Posterior cingulate gyrus (tissue), 11 donors: ENCODE measurements around the gene USP34.
A peak's percentile ranks its signal among the peaks of the same experiment; 100 is the strongest.
"Not testable (repeated sequence)": the region's sequence is repeated elsewhere in the genome, so short reads cannot be mapped to it uniquely, and the experiment has no call there.

Experiments used
- DNase-seq, 10 donors: peaks; one replicate each; pipeline versions ENCODE4 v3.0.0 to v3.0.0-alpha.2; 2020 to 2021; ENCODE audit warnings: mixed read lengths in 3 of 10
- intact Hi-C: fragments of 100-400 bp; cut with DNase I; formaldehyde crosslinking; loops from one replicate; pipeline ENCODE4 v1.15.1; 2023

USP34 gene, protein sequence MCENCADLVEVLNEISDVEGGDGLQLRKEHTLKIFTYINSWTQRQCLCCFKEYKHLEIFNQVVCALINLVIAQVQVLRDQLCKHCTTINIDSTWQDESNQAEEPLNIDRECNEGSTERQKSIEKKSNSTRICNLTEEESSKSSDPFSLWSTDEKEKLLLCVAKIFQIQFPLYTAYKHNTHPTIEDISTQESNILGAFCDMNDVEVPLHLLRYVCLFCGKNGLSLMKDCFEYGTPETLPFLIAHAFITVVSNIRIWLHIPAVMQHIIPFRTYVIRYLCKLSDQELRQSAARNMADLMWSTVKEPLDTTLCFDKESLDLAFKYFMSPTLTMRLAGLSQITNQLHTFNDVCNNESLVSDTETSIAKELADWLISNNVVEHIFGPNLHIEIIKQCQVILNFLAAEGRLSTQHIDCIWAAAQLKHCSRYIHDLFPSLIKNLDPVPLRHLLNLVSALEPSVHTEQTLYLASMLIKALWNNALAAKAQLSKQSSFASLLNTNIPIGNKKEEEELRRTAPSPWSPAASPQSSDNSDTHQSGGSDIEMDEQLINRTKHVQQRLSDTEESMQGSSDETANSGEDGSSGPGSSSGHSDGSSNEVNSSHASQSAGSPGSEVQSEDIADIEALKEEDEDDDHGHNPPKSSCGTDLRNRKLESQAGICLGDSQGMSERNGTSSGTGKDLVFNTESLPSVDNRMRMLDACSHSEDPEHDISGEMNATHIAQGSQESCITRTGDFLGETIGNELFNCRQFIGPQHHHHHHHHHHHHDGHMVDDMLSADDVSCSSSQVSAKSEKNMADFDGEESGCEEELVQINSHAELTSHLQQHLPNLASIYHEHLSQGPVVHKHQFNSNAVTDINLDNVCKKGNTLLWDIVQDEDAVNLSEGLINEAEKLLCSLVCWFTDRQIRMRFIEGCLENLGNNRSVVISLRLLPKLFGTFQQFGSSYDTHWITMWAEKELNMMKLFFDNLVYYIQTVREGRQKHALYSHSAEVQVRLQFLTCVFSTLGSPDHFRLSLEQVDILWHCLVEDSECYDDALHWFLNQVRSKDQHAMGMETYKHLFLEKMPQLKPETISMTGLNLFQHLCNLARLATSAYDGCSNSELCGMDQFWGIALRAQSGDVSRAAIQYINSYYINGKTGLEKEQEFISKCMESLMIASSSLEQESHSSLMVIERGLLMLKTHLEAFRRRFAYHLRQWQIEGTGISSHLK (N-terminal part only)

GRCh38 chr2:61470965-61471904 is at the start of gene USP34:
Gene USP34 (minus strand): TSS chr2:61471087. CDS start chr2:61470692, 395 bp downstream.
- DNase-seq: peak; percentile 84 to 98 (median 92)
- intact Hi-C loops: loop anchor here (1.0 to 10.0 kb wide), 3 partner anchors 67 to 296 kb away; partner anchors contain the start of gene XPO1

GRCh38 chr2:61520261-61520660 is 49.4 kb upstream of the USP34 start:
- intact Hi-C loops: no loop called here
- DNase-seq: no peak

GRCh38 chr2:61512768-61513398 is 42.0 kb upstream of the USP34 start:
- intact Hi-C loops: no loop called here
- DNase-seq: no peak

DNA sequence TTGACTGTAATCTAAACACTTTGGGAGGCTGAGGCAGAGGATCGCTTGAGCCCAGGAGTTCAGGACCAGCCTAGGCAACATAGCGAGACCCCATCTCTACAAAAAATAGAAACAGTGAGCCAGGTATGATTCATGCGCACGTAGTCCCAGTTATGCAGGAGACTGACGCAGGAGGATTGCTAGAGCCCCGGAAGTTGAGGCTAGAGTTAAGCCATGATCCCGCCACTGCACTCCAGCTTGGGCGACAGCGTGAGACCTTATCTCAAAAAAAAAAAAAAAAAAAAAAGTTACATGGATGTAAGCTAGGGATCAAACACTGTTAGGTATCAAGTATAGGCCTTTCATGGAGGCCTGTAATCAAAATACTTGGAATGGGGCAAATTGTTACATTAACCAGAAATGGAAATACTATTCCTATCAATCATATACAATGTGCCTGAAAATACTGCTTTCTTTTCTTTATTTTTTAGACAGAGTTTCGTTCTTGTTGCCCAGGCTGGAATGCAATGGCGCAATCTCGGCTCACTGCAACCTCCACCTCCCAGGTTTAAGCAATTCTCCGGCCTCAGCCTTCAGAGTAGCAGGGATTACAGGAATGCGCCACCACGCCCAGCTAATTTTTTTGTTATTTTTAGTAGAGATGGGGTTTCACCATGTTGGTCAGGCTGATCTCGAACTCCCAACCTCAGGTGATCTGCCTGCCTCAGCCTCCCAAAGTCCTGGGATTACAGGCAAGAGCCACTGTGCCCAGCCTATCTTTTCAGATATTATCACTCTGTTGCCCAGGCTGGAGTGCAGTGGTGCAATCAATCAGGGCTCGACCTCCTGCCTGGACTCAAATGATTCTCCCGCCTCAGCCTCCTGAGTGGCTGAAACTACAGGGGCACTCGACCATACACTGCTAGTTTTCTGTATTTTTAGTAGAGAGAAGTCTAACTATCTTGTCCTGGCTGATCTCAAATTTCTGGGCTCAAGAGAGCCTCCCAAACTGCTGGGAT is 40.1 kb upstream of the USP34 start:
- intact Hi-C loops: no loop called here
- no peak for DNase-seq

- DNase-seq: no peak
- intact Hi-C loops: no loop called here
Observed at GRCh38 chr2:61504949-61505348, 34.1 kb upstream of the USP34 start.

GRCh38 chr2:61499060-61499459 is 28.2 kb upstream of the USP34 start:
- DNase-seq: peak in 1 of 10 donors; percentile 33
- intact Hi-C loops: no loop called here

DNA sequence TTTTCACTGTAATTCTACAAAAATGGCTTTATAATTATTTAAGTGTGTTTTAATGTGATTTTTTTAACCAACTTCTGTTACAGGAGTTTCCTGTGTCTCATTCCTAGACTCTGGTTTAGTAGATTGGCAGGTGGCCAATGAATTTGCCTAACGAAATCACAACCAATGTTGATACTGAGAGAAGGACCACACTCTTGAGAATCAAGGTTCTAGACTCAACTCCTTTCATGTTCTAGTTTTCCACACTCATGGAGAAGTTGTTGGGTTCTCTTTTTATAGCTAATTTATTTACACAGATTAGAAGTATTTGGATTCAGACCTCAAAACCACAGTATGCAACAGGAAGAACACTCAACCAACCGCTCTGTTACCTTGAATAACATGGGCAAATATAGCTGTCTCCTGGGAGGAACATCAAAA is 22.6 kb upstream of the USP34 start:
- intact Hi-C loops: no loop called here
- DNase-seq: no peak

DNA sequence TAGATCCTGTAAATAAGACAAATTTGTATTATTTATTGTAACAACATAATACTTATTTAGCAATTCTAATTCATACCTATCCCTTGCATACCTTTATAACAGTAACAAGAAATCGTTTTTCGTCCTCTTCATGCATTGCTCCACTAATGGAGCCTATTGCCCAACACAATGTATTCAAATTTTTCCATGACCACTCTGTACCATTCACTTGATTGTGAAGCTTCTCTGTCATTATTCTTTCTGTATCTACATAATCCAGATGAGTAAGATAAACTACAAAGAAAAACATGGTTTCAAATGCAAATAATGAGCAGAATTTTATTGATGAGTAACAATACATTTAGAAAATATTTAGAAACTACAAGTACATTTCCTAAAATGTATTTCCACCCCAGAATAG is 21.6 kb upstream of the USP34 start:
- DNase-seq: no peak
- intact Hi-C loops: no loop called here

GRCh38 chr2:61485281-61485680 is 14.4 kb upstream of the USP34 start:
- DNase-seq: no peak
- intact Hi-C loops: no loop called here

- DNase-seq: no peak
- intact Hi-C loops: loop anchor here (10.0 kb wide), 2 partner anchors 287 to 303 kb away; no protein-coding TSS in a partner anchor
Observed at GRCh38 chr2:61478086-61478485, 7.2 kb upstream of the USP34 start.

- intact Hi-C loops: loop anchor here (10.0 kb wide), 2 partner anchors 288 to 302 kb away; no protein-coding TSS in a partner anchor
- DNase-seq: not testable (repeated sequence)
Observed at GRCh38 chr2:61476929-61477589, 6.2 kb upstream of the USP34 start.

DNA sequence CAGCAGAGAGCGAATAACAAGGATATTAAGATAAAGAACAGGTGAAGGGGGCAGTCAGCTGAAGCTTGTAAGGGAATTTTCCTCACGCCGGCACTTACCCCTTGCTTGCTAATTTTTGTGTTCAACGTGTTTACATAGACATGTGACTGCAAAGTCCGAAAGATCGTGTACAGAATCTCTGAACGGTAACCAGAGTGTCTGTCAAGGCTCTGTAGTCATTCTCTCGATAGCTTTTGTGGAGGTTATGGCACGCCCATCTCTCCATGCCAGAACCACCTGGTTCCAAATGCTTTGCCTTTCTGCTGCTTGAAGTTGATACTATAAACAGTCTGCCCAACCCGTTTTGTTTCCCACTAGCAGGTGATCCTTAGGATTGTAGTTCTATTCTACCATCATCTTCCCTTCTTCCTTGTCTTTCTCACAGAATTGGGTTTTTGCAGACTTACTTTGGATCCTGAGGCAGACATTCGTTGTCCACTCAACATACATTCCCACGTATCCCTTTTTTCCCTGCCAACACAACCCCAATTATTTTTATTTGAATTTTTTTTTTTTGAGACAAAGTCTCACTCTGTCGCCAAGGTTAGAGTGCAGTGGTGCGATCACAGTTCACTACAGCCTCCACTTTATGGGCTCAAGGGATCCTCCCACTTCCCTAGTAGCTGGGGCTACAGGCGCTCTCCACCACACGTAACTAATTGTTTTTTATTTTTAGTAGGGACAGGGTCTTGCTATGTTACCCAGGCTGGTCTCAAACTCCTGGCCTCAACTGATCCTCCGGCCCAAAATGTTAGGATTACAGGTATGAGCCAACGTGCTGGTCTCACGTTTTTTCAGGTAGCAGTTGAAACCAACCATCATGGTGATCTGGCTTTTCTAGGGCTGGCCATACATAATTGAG is 1.3 kb upstream of the USP34 start:
- DNase-seq: peak in 1 of 10 donors; percentile 39
- intact Hi-C loops: loop anchor here (1.0 to 10.0 kb wide), 3 partner anchors 66 to 297 kb away; partner anchors contain the start of gene XPO1

DNA sequence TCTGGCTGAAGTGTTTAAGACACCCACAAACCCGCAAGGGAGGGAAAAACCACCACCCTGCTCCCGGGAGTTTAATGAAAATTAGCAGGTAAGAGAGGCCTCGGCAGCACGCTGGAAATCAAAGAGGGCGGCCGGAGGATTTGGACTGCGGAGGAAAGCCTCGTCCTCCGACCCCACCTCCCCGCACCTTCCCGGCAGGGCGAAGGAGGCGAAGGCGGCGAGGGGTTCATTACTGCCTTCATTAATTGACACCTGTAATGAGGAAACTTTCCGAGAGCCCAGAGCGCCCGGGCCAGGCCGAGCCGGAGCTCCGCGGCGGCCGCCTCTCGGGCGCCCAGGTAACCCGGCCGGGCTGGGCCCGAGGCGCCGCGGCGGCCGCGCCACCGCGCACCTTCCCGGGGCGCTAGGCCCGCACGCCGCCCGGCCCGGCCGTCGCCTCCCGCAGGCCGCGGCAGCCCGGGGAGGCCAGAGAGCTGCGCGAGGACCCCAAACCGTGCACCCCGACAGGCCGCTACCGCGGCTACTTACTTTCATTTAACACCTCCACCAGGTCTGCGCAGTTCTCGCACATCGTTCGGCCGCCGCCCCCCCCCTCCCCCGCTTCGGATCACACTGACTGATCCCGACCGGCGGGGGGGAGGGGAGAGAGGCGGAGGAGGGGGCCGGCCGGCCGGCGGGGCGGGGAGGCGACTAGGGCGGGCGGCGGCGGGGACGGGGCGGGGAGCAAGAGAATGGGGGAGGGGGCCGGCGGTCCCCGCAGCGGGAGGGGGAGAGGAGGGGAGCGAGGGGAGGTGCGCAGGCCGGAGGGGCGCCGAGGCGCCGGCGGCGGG is 550 bp downstream of the USP34 start:
- intact Hi-C loops: loop anchor here (10.0 kb wide), 2 partner anchors 294 to 296 kb away; no protein-coding TSS in a partner anchor
- peak; percentile 63 to 94 (median 74) for DNase-seq

- no peak for DNase-seq
- intact Hi-C loops: loop anchor here (10.0 kb wide), 2 partner anchors 295 kb away; no protein-coding TSS in a partner anchor
Observed at GRCh38 chr2:61469424-61470121, 1.3 kb downstream of the USP34 start.
